ENCODE results near the gene HSPA1L. TPM values are rescaled to one million over a fixed set of nuclear protein-coding genes. Genes with fewer than 3 reads are reported as not detected.

Gene HSPA1L
- total and polyA plus RNA-seq, 2 donors (not counting 1 experiment from before 2014, with no cell fraction given) = 0.74 to 3.1 TPM

DNA sequence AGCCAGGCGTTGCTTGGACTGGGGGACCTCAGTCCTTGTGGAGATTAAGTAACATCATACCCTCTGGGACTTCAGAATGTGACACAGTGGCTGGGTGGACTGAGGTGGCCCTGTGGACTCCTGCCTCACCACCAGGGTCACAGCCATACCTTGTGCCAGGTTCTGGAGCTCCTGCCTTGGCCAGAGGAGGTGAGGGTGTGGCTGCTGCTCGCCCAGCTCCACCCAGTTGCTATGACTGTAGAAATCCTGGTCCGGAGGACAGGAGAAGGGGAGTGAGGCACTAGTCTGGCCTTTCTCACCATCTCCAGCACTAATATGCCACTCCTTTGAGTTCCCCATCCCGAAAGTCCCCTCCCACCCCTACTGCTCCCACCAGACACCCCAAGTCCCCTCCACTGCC, 39.9 kb downstream of the HSPA1L start:
- TF ChIP-seq, protein P1, sequence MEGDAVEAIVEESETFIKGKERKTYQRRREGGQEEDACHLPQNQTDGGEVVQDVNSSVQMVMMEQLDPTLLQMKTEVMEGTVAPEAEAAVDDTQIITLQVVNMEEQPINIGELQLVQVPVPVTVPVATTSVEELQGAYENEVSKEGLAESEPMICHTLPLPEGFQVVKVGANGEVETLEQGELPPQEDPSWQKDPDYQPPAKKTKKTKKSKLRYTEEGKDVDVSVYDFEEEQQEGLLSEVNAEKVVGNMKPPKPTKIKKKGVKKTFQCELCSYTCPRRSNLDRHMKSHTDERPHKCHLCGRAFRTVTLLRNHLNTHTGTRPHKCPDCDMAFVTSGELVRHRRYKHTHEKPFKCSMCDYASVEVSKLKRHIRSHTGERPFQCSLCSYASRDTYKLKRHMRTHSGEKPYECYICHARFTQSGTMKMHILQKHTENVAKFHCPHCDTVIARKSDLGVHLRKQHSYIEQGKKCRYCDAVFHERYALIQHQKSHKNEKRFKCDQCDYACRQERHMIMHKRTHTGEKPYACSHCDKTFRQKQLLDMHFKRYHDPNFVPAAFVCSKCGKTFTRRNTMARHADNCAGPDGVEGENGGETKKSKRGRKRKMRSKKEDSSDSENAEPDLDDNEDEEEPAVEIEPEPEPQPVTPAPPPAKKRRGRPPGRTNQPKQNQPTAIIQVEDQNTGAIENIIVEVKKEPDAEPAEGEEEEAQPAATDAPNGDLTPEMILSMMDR (conservative IDR thresholded peaks at IDR 0.05 in 1 of 2, IDR thresholded peaks at IDR 0.05 in 1 of 2; ENCODE audit: low read depth in 1 of 2, low read length in 2 of 2) = no peak
- TF ChIP-seq EZH2 (IDR thresholded peaks at IDR 0.05; ENCODE audit: low read length, missing control alignments) = no peak
- Histone ChIP-seq H3K9me3 (ENCODE audit: control insufficient read depth, insufficient read depth, low read depth, low read length) (no peaks in the 10 kb centered on the region), H3K9ac (ENCODE audit: insufficient read depth, low read length) (no peak overlapping the region), H2AFZ (ENCODE audit: low read length) (no peak overlapping the region), H3K27me3 (ENCODE audit: control insufficient read depth, insufficient read depth, low read length) (no peaks in the 10 kb centered on the region), H3K36me3 (ENCODE audit: control insufficient read depth, insufficient read depth, low read length) (peaks cover 6% of the 10 kb centered on the region), H4K20me1 (ENCODE audit: control insufficient read depth, extremely low read depth, insufficient read depth, low read length) (no peaks in the 10 kb centered on the region), H3K4me3 (replicated peaks in 1 of 4; ENCODE audit: control extremely low read depth in 1 of 4, insufficient read depth in 1 of 4, low read depth in 3 of 4, low read length in 4 of 4) (no peak overlapping the region), H3K27ac (ENCODE audit: insufficient read depth, low read length) (no peak overlapping the region), H3K4me1 (ENCODE audit: control insufficient read depth, extremely low read depth, insufficient read depth, low read length) (peaks cover 7% of the 10 kb centered on the region), H3K79me2 (ENCODE audit: control insufficient read depth, insufficient read depth, low read length) (no peaks in the 10 kb centered on the region), H3K4me2 (ENCODE audit: extremely low read depth, insufficient read depth, low read length) (no peak overlapping the region)
- DNase-seq (ENCODE audit: low read depth in 2 of 2) = no peak

DNA sequence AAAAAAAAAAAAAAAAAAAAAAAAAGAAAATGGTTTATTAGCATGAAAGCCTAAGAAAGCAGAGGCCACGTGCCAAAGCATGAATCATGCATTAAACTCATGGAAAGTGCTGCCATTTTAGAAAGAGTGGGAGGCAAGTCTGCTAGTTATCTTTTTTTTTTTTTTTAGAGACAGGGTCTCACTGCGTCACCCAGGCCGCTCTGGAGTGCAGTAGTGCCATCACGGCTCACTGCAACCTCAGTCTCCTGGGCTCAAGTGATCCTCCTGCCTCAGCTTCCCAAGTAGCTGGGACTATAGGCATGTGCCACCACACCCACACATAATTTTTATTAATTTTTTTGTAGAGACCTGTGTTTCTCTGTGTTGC, 43.1 kb downstream of the HSPA1L start:
- Histone ChIP-seq H3K36me3 (ENCODE audit: control insufficient read depth, insufficient read depth, low read length) (no peaks in the 10 kb centered on the region), H3K27ac (ENCODE audit: insufficient read depth, low read length) (no peak overlapping the region), H4K20me1 (ENCODE audit: control insufficient read depth, extremely low read depth, insufficient read depth, low read length) (no peaks in the 10 kb centered on the region), H3K4me1 (ENCODE audit: control insufficient read depth, extremely low read depth, insufficient read depth, low read length) (peaks cover 3% of the 10 kb centered on the region), H3K27me3 (ENCODE audit: control insufficient read depth, insufficient read depth, low read length) (no peaks in the 10 kb centered on the region), H3K4me3 (replicated peaks in 1 of 4; ENCODE audit: control extremely low read depth in 1 of 4, insufficient read depth in 1 of 4, low read depth in 3 of 4, low read length in 4 of 4) (no peak overlapping the region), H3K9me3 (ENCODE audit: control insufficient read depth, insufficient read depth, low read depth, low read length) (no peaks in the 10 kb centered on the region), H3K4me2 (ENCODE audit: extremely low read depth, insufficient read depth, low read length) (no peak overlapping the region), H3K79me2 (ENCODE audit: control insufficient read depth, insufficient read depth, low read length) (no peaks in the 10 kb centered on the region), H3K9ac (ENCODE audit: insufficient read depth, low read length) (no peak overlapping the region), H2AFZ (ENCODE audit: low read length) (no peak overlapping the region)
- TF ChIP-seq, protein P1 (conservative IDR thresholded peaks at IDR 0.05 in 1 of 2, IDR thresholded peaks at IDR 0.05 in 1 of 2; ENCODE audit: low read depth in 1 of 2, low read length in 2 of 2) = no peak
- no peak for TF ChIP-seq EZH2 (IDR thresholded peaks at IDR 0.05; ENCODE audit: low read length, missing control alignments)
- peak; percentile 40 to 61 for DNase-seq (ENCODE audit: low read depth in 2 of 2)

DNA sequence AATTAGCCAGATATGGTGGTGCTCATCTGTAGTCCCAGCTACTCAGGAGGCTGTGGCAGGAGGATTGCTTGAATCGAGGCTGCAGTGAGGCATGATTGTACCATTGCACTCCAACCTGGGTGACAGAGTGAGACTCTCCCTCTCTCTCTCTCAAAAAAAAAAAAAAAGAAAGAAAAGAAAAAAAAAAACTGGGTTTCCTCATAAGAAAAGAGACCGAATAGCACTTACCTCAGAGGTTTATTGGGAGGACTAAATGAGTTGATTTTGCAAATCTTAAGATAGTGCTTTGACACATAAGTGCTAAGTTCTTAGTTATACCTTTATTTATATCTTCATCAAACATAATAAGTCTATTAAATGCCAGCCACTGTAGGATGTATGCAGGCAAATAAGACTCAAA, 44.2 kb downstream of the HSPA1L start:
- Histone ChIP-seq H3K27me3 (ENCODE audit: control insufficient read depth, insufficient read depth, low read length) (no peaks in the 10 kb centered on the region), H3K9me3 (ENCODE audit: control insufficient read depth, insufficient read depth, low read depth, low read length) (no peaks in the 10 kb centered on the region), H3K4me3 (replicated peaks in 1 of 4; ENCODE audit: control extremely low read depth in 1 of 4, insufficient read depth in 1 of 4, low read depth in 3 of 4, low read length in 4 of 4) (no peak overlapping the region), H3K9ac (ENCODE audit: insufficient read depth, low read length) (no peak overlapping the region), H3K4me2 (ENCODE audit: extremely low read depth, insufficient read depth, low read length) (no peak overlapping the region), H2AFZ (ENCODE audit: low read length) (no peak overlapping the region), H3K79me2 (ENCODE audit: control insufficient read depth, insufficient read depth, low read length) (no peaks in the 10 kb centered on the region), H4K20me1 (ENCODE audit: control insufficient read depth, extremely low read depth, insufficient read depth, low read length) (no peaks in the 10 kb centered on the region), H3K36me3 (ENCODE audit: control insufficient read depth, insufficient read depth, low read length) (no peaks in the 10 kb centered on the region), H3K4me1 (ENCODE audit: control insufficient read depth, extremely low read depth, insufficient read depth, low read length) (no peaks in the 10 kb centered on the region), H3K27ac (ENCODE audit: insufficient read depth, low read length) (no peak overlapping the region)
- no peak for DNase-seq (ENCODE audit: low read depth in 2 of 2)
- TF ChIP-seq EZH2 (IDR thresholded peaks at IDR 0.05; ENCODE audit: low read length, missing control alignments) = no peak
- TF ChIP-seq, protein P1 (conservative IDR thresholded peaks at IDR 0.05 in 1 of 2, IDR thresholded peaks at IDR 0.05 in 1 of 2; ENCODE audit: low read depth in 1 of 2, low read length in 2 of 2) = no peak
